WTC11 (cell line): Measurements from ENCODE around the gene IRF7. TPM values are rescaled to one million over a fixed set of nuclear protein-coding genes. Genes with fewer than 3 reads are reported as not detected.

Source experiments
- ATAC-seq: fragments of 200-7000 bp; cut with Tn5 transposase; 2 replicates; pipeline ENCODE4 v1.10.0; 2021; ENCODE audit warnings: mild to moderate bottlenecking, moderate library complexity
- CTCF ChIA-PET: fragments of 300-600 bp; sonication (Branson Sonifier 250); formaldehyde crosslinking; loops from one replicate; lab custom pipeline; 2021; ENCODE audit warnings: antibody characterized with exemption; lab: Charles Lee
- POLR2A ChIA-PET: fragments of 350-600 bp; sonication (Branson Sonifier 250); formaldehyde crosslinking; loops from one replicate; lab custom pipeline; 2021; ENCODE audit warnings: antibody characterized with exemption; lab: Charles Lee
- DNase-seq: peaks from one replicate; pipeline ENCODE4 v3.0.0; 2021; ENCODE audit warnings: low spot score
- H3K27ac Mint-ChIP-seq: 2 replicates; pipeline ENCODE4 v1.8.0; 2021; ENCODE audit warnings: mixed read lengths
- H3K27me3 Mint-ChIP-seq: 2 replicates; pipeline ENCODE4 v1.8.0; 2021; ENCODE audit warnings: low read depth, mild to moderate bottlenecking, moderate library complexity, mixed read lengths
- H3K36me3 Mint-ChIP-seq: 2 replicates; pipeline ENCODE4 v1.8.0; 2021; ENCODE audit warnings: mixed read lengths
- H3K4me1 Mint-ChIP-seq: 2 replicates; pipeline ENCODE4 v1.8.0; 2022; ENCODE audit warnings: mixed read lengths
- H3K4me3 Mint-ChIP-seq: 2 replicates; pipeline ENCODE4 v1.8.0; 2021; ENCODE audit warnings: mild to moderate bottlenecking, moderate library complexity, mixed read lengths
- H3K9me3 Mint-ChIP-seq: 2 replicates; pipeline ENCODE4 v1.8.0; 2021; ENCODE audit warnings: mixed read lengths
- ATF2 ChIP-seq: sonication (generic); formaldehyde crosslinking; IDR thresholded peaks from 2 replicates; pipeline ENCODE4 v1.8.1; 2022; ENCODE audit warnings: low read depth, missing genetic modification reagents, borderline replicate concordance
- ATF3 ChIP-seq: sonication (generic); formaldehyde crosslinking; conservative IDR thresholded peaks from 2 replicates; pipeline ENCODE4 v1.8.1; 2022; ENCODE audit warnings: mild to moderate bottlenecking, missing genetic modification reagents
- CDX4 ChIP-seq: fragments of 250-450 bp; sonication (Bioruptor Pico); IDR thresholded peaks from 2 replicates; pipeline ENCODE4 v1.9.0; 2021; ENCODE audit warnings: moderate library complexity, mild to moderate bottlenecking, inconsistent platforms, borderline replicate concordance
- CREM ChIP-seq: sonication (generic); formaldehyde crosslinking; IDR thresholded peaks from 2 replicates; pipeline ENCODE4 v1.8.1; 2022; ENCODE audit warnings: mild to moderate bottlenecking, missing genetic modification reagents, moderate library complexity
- ETV6 ChIP-seq: sonication (generic); formaldehyde crosslinking; IDR thresholded peaks from 2 replicates; pipeline ENCODE4 v1.8.1; 2022; ENCODE audit warnings: mild to moderate bottlenecking, missing genetic modification reagents
- GABPB1 ChIP-seq: sonication (generic); formaldehyde crosslinking; IDR thresholded peaks from 2 replicates; pipeline ENCODE4 v1.8.1; 2023; ENCODE audit warnings: mild to moderate bottlenecking, missing genetic modification reagents
- MXD4 ChIP-seq: fragments of 250-450 bp; sonication (Bioruptor Pico); IDR thresholded peaks from 2 replicates; pipeline ENCODE4 v1.8.0; 2021; ENCODE audit warnings: mild to moderate bottlenecking, moderate library complexity, borderline replicate concordance
- NFYB ChIP-seq: sonication (generic); formaldehyde crosslinking; conservative IDR thresholded peaks from 2 replicates; pipeline ENCODE4 v1.8.0; 2022; ENCODE audit warnings: low read depth, missing genetic modification reagents
- OVOL2 ChIP-seq: fragments of 250-450 bp; sonication (Bioruptor Pico); IDR thresholded peaks from 2 replicates; pipeline ENCODE4 v1.9.0; 2021; ENCODE audit warnings: mild to moderate bottlenecking, borderline replicate concordance
- PRDM15 ChIP-seq: sonication (generic); formaldehyde crosslinking; IDR thresholded peaks from 2 replicates; pipeline ENCODE4 v1.8.0; 2022; ENCODE audit warnings: missing genetic modification reagents
- RELA ChIP-seq: sonication (generic); formaldehyde crosslinking; IDR thresholded peaks from 2 replicates; pipeline ENCODE4 v1.8.1; 2022; ENCODE audit warnings: missing genetic modification reagents, mild to moderate bottlenecking, borderline replicate concordance
- SMAD4 ChIP-seq: sonication (generic); formaldehyde crosslinking; IDR thresholded peaks from 2 replicates; pipeline ENCODE4 v1.8.0; 2022; ENCODE audit warnings: mild to moderate bottlenecking, missing genetic modification reagents
- SOX15 ChIP-seq: fragments of 250-450 bp; sonication (Bioruptor Pico); IDR thresholded peaks from 2 replicates; pipeline ENCODE4 v1.9.0; 2021; ENCODE audit warnings: mild to moderate bottlenecking
- TEAD1 ChIP-seq: sonication (generic); formaldehyde crosslinking; IDR thresholded peaks from 2 replicates; pipeline ENCODE4 v1.8.0; 2022; ENCODE audit warnings: mild to moderate bottlenecking, missing genetic modification reagents
- USF1 ChIP-seq: sonication (generic); formaldehyde crosslinking; IDR thresholded peaks from 2 replicates; pipeline ENCODE4 v1.8.0; 2022; ENCODE audit warnings: mild to moderate bottlenecking, missing genetic modification reagents
- ZNF121 ChIP-seq: sonication (generic); formaldehyde crosslinking; IDR thresholded peaks from 2 replicates; pipeline ENCODE4 v1.8.0; 2023; ENCODE audit warnings: missing genetic modification reagents
- ZNF317 ChIP-seq: sonication (generic); formaldehyde crosslinking; IDR thresholded peaks from 2 replicates; pipeline ENCODE4 v1.8.1; 2023; ENCODE audit warnings: low read depth, mild to moderate bottlenecking, moderate library complexity, missing genetic modification reagents, borderline replicate concordance
- ZNF512 ChIP-seq: sonication (generic); formaldehyde crosslinking; IDR thresholded peaks from 2 replicates; pipeline ENCODE4 v1.8.1; 2022; ENCODE audit warnings: missing genetic modification reagents, borderline replicate concordance
- ZNF671 ChIP-seq: fragments of 250-450 bp; sonication (Bioruptor Pico); IDR thresholded peaks from 2 replicates; pipeline ENCODE4 v1.8.0; 2021; ENCODE audit warnings: mild to moderate bottlenecking
- total RNA-seq: library from RNA; stranded (reverse); gene quantifications from 3 replicates; pipeline ENCODE4 v1.2.3, GENCODE V29; 2021
- TF ChIP-seq, protein P1 (sequence below): sonication (generic); formaldehyde crosslinking; IDR thresholded peaks from 2 replicates; pipeline ENCODE4 v1.8.1; 2023; ENCODE audit warnings: mild to moderate bottlenecking, missing genetic modification reagents

The IRF7 gene
- total RNA-seq, 1 experiment from 2014 or later: 11.1 TPM

GRCh38 chr11:635945-636510, 20.3 kb upstream of the IRF7 start:
- Mint-ChIP-seq H3K4me1 (peaks cover 21% of the 10 kb centered on the region), H3K36me3 (no peaks in the 10 kb centered on the region), H3K4me3 (peak overlapping the region; percentile 52), H3K27me3 (peaks cover 53% of the 10 kb centered on the region), H3K9me3 (no peaks in the 10 kb centered on the region), H3K27ac (no peak overlapping the region)
- TF ChIP-seq ATF3 (CRISPR knock-in tag) (no peak), ETV6 (CRISPR knock-in tag) (no peak), ZNF317 (no peak), RELA (no peak), ZNF512 (no peak), ZNF121 (CRISPR knock-in tag) (no peak), ZNF671 (no peak), CDX4 (CRISPR knock-in tag) (no peak), PRDM15 (no peak), ATF2 (CRISPR knock-in tag) (no peak), GABPB1 (CRISPR knock-in tag) (no peak), USF1 (no peak), SOX15 (no peak), NFYB (CRISPR knock-in tag) (no peak), OVOL2 (no peak), SMAD4 (CRISPR knock-in tag) (no peak), CREM (CRISPR knock-in tag) (no peak), TEAD1 (CRISPR knock-in tag) (no peak), MXD4 (CRISPR knock-in tag) (no peak)
- TF ChIP-seq, protein P1, sequence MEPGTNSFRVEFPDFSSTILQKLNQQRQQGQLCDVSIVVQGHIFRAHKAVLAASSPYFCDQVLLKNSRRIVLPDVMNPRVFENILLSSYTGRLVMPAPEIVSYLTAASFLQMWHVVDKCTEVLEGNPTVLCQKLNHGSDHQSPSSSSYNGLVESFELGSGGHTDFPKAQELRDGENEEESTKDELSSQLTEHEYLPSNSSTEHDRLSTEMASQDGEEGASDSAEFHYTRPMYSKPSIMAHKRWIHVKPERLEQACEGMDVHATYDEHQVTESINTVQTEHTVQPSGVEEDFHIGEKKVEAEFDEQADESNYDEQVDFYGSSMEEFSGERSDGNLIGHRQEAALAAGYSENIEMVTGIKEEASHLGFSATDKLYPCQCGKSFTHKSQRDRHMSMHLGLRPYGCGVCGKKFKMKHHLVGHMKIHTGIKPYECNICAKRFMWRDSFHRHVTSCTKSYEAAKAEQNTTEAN (CRISPR knock-in tag): no peak
- ATAC-seq: no peak
- CTCF ChIA-PET: interaction anchor here (0.8 kb wide), 1 partner anchor 92 kb away, joined by 4 read pairs; no protein-coding TSS in a partner anchor
- POLR2A ChIA-PET: no interaction called here
- peak; percentile 31 for DNase-seq
